Umbilical cord (tissue), 2 donors: ENCODE results near the gene ITGB7. TPM values are rescaled to one million over a fixed set of nuclear protein-coding genes. Genes with fewer than 3 reads are reported as not detected.
"Not testable (repeated sequence)": the region's sequence is repeated elsewhere in the genome, so short reads cannot be mapped to it uniquely, and the experiment has no call there.

Experiments
- DNase-seq: peaks from one replicate; pipeline ENCODE4 v3.0.0-alpha.2; 2015; ENCODE audit warnings: low spot score
- total RNA-seq: library from RNA; depleted of rRNA; stranded (reverse); fragments of >200 nt; gene quantifications from one replicate; pipeline ENCODE4 v1.2.3, GENCODE V29; 2014; ENCODE audit warnings: low replicate concordance; ENCODE audit not compliant: insufficient read depth

The ITGB7 gene
- total RNA-seq, 1 donor from 2014 or later, result not detected

- not testable (repeated sequence) for DNase-seq
These were observed 28.2 kb downstream of the ITGB7 start for GRCh38 chr12:53178803-53179202.

GRCh38 chr12:53177447-53177846 lies 29.6 kb downstream of the ITGB7 start:
- not testable (repeated sequence) for DNase-seq

GRCh38 chr12:53176750-53177149 lies 30.3 kb downstream of the ITGB7 start:
- DNase-seq, result no peak

GRCh38 chr12:53174881-53175491 lies 32.1 kb downstream of the ITGB7 start:
- no peak for DNase-seq

GRCh38 chr12:53173085-53173715 lies 33.9 kb downstream of the ITGB7 start:
- DNase-seq, result no peak

- peak; percentile 94 for DNase-seq
These were observed 34.7 kb downstream of the ITGB7 start for GRCh38 chr12:53172352-53172751.

- DNase-seq, result peak; percentile 54
These were observed 35.2 kb downstream of the ITGB7 start for GRCh38 chr12:53171725-53172329.

GRCh38 chr12:53170876-53171724 lies 36.0 kb downstream of the ITGB7 start:
- DNase-seq, result no peak

GRCh38 chr12:53170215-53170614 lies 36.8 kb downstream of the ITGB7 start:
- no peak for DNase-seq

GRCh38 chr12:53169644-53170043 lies 37.4 kb downstream of the ITGB7 start:
- no peak for DNase-seq

- no peak for DNase-seq
These were observed 40.2 kb downstream of the ITGB7 start for GRCh38 chr12:53166837-53167236.

- DNase-seq, result not testable (repeated sequence)
These were observed 44.0 kb downstream of the ITGB7 start for GRCh38 chr12:53163008-53163407.

- no peak for DNase-seq
These were observed 45.7 kb downstream of the ITGB7 start for GRCh38 chr12:53161119-53161911.

GRCh38 chr12:53160673-53161072 lies 46.4 kb downstream of the ITGB7 start:
- no peak for DNase-seq

GRCh38 chr12:53160000-53160399 lies 47.1 kb downstream of the ITGB7 start:
- DNase-seq, result no peak

GRCh38 chr12:53159195-53159839 lies 47.7 kb downstream of the ITGB7 start:
- DNase-seq, result peak; percentile 75

- no peak for DNase-seq
These were observed 54.7 kb downstream of the ITGB7 start for GRCh38 chr12:53152390-53152789.

- no peak for DNase-seq
These were observed 56.0 kb downstream of the ITGB7 start for GRCh38 chr12:53151039-53151438.

- DNase-seq, result no peak
These were observed 59.4 kb downstream of the ITGB7 start for GRCh38 chr12:53147653-53148052.

- DNase-seq, result no peak
These were observed 59.9 kb downstream of the ITGB7 start for GRCh38 chr12:53147181-53147580.
